ENCODE results near the gene VSNL1. TPM values are rescaled to one million over a fixed set of nuclear protein-coding genes. Genes with fewer than 3 reads are reported as not detected.

The VSNL1 gene
- total RNA-seq, 1 experiment from 2014 or later: not detected

GRCh38 chr2:17521621-17522020, 18.9 kb upstream of the VSNL1 start:
- BruUV-seq (replicated peaks): no TSS peak
- Histone ChIP-seq H3K9me2 (ENCODE audit: insufficient read depth) (no peaks in the 10 kb centered on the region), H3K79me2 (ENCODE audit: low read depth) (no peaks in the 10 kb centered on the region), H3K27ac (no peak overlapping the region), H4K20me1 (ENCODE audit: insufficient read depth) (no peaks in the 10 kb centered on the region), H3F3A (ENCODE audit: insufficient read depth, low read depth) (no peaks in the 10 kb centered on the region), H3K27me3 (ENCODE audit: insufficient read depth, low read depth) (no peaks in the 10 kb centered on the region), H3K4me1 (replicated peaks; ENCODE audit: insufficient read depth) (no peaks in the 10 kb centered on the region; the same call in 1 of the 2 replicates), H3K36me3 (ENCODE audit: low read depth) (no peaks in the 10 kb centered on the region), H3K4me3 (no peak overlapping the region), H3K4me2 (no peak overlapping the region), H2AFZ (no peak overlapping the region), H3K9me3 (ENCODE audit: insufficient read depth, low read depth) (no peaks in the 10 kb centered on the region)
- no peak for DNase-seq
- TF ChIP-seq EZH2 (IDR thresholded peaks at IDR 0.05; ENCODE audit: low read depth) (no peak), CTCF (conservative IDR thresholded peaks at IDR 0.05) (no peak)
- ChIA-PET POLR2A (ENCODE audit: unreplicated experiment) (no interaction called here), CTCF (no interaction called here)
- intact Hi-C loops (cut with micrococcal nuclease; ENCODE audit: unreplicated experiment): no loop called here

- H4K20me1 ChIP-seq (ENCODE audit: insufficient read depth): no peaks in the 10 kb centered on the region
- intact Hi-C loops (cut with micrococcal nuclease; ENCODE audit: unreplicated experiment): no loop called here
- POLR2A ChIA-PET (ENCODE audit: unreplicated experiment): no interaction called here
- H3F3A ChIP-seq (ENCODE audit: insufficient read depth, low read depth): no peaks in the 10 kb centered on the region
- no TSS peak for BruUV-seq (replicated peaks)
- H3K36me3 ChIP-seq (ENCODE audit: low read depth): no peaks in the 10 kb centered on the region
- CTCF ChIA-PET: no interaction called here
- no peaks in the 10 kb centered on the region for H3K9me2 ChIP-seq (ENCODE audit: insufficient read depth)
- no peak overlapping the region for H3K27ac ChIP-seq
- no peaks in the 10 kb centered on the region for H3K9me3 ChIP-seq (ENCODE audit: insufficient read depth, low read depth)
- H3K4me3 ChIP-seq: no peak overlapping the region
- no peak overlapping the region for H3K4me2 ChIP-seq
- TF ChIP-seq CTCF (conservative IDR thresholded peaks at IDR 0.05) (no peak), EZH2 (IDR thresholded peaks at IDR 0.05; ENCODE audit: low read depth) (no peak)
- no peaks in the 10 kb centered on the region; the same call in 1 of the 2 replicates for H3K4me1 ChIP-seq (replicated peaks; ENCODE audit: insufficient read depth)
- no peaks in the 10 kb centered on the region for H3K79me2 ChIP-seq (ENCODE audit: low read depth)
- no peak for DNase-seq
- no peak overlapping the region for H2AFZ ChIP-seq
- no peaks in the 10 kb centered on the region for H3K27me3 ChIP-seq (ENCODE audit: insufficient read depth, low read depth)
These were observed 18.2 kb upstream of the VSNL1 start for GRCh38 chr2:17522303-17522702.

GRCh38 chr2:17529771-17530170, 10.7 kb upstream of the VSNL1 start:
- Histone ChIP-seq H3K4me1 (replicated peaks; ENCODE audit: insufficient read depth) (no peaks in the 10 kb centered on the region), H3K4me2 (no peak overlapping the region), H3K36me3 (ENCODE audit: low read depth) (no peaks in the 10 kb centered on the region), H3K27me3 (ENCODE audit: insufficient read depth, low read depth) (no peaks in the 10 kb centered on the region), H3K4me3 (no peak overlapping the region), H3K27ac (no peak overlapping the region), H4K20me1 (ENCODE audit: insufficient read depth) (no peaks in the 10 kb centered on the region), H3F3A (ENCODE audit: insufficient read depth, low read depth) (no peaks in the 10 kb centered on the region), H3K79me2 (ENCODE audit: low read depth) (no peaks in the 10 kb centered on the region), H3K9me2 (ENCODE audit: insufficient read depth) (no peaks in the 10 kb centered on the region), H3K9me3 (ENCODE audit: insufficient read depth, low read depth) (no peaks in the 10 kb centered on the region), H2AFZ (no peak overlapping the region)
- TF ChIP-seq EZH2 (IDR thresholded peaks at IDR 0.05; ENCODE audit: low read depth) (no peak), CTCF (conservative IDR thresholded peaks at IDR 0.05) (no peak)
- BruUV-seq (replicated peaks): no TSS peak
- intact Hi-C loops (cut with micrococcal nuclease; ENCODE audit: unreplicated experiment): no loop called here
- CTCF ChIA-PET: no interaction called here
- POLR2A ChIA-PET (ENCODE audit: unreplicated experiment): no interaction called here
- DNase-seq: no peak

All from PC-9 (cell line).